Endothelial cell (in vitro differentiated cells): ENCODE measurements around the gene CDC25A. TPM values are rescaled to one million over a fixed set of nuclear protein-coding genes. Genes with fewer than 3 reads are reported as not detected.

Experiments
- DNase-seq: peaks from one replicate; pipeline ENCODE4 v3.0.0; 2021; ENCODE audit warnings: low spot score
- H3K27ac Mint-ChIP-seq: one replicate; pipeline ENCODE4 v1.8.0; 2021; ENCODE audit warnings: mixed read lengths, inconsistent platforms; ENCODE audit not compliant: unreplicated experiment
- H3K27me3 Mint-ChIP-seq: one replicate; pipeline ENCODE4 v1.8.0; 2021; ENCODE audit warnings: mild to moderate bottlenecking, moderate library complexity, mixed read lengths, inconsistent platforms; ENCODE audit not compliant: unreplicated experiment
- H3K36me3 Mint-ChIP-seq: one replicate; pipeline ENCODE4 v1.8.0; 2021; ENCODE audit warnings: mild to moderate bottlenecking, low read depth, mixed read lengths, inconsistent platforms; ENCODE audit not compliant: unreplicated experiment
- H3K4me1 Mint-ChIP-seq: one replicate; pipeline ENCODE4 v1.8.0; 2021; ENCODE audit warnings: mild to moderate bottlenecking, mixed read lengths, inconsistent platforms; ENCODE audit not compliant: unreplicated experiment
- H3K4me3 Mint-ChIP-seq: one replicate; pipeline ENCODE4 v1.8.0; 2021; ENCODE audit warnings: mild to moderate bottlenecking, mixed read lengths, inconsistent platforms; ENCODE audit not compliant: unreplicated experiment
- H3K9me3 Mint-ChIP-seq: one replicate; pipeline ENCODE4 v1.8.0; 2021; ENCODE audit warnings: mixed read lengths, inconsistent platforms; ENCODE audit not compliant: unreplicated experiment
- total RNA-seq: library from RNA; stranded (reverse); fragmentation: NEBNext Ultra II Directional; extraction: Animal tissue kit (Norgen Biotek cat#: 25700); gene quantifications from one replicate; pipeline ENCODE4 v1.2.1, GENCODE V29; 2021; ENCODE audit not compliant: unreplicated experiment
- TF ChIP-seq, protein P1 (sequence below): fragments of 200-600 bp; sonication (generic); IDR thresholded peaks from one replicate; pipeline ENCODE4 v1.5.0; 2021; ENCODE audit warnings: antibody characterized with exemption; ENCODE audit not compliant: unreplicated experiment

Gene CDC25A
- total RNA-seq, 1 donor from 2014 or later = 14.8 TPM

DNA sequence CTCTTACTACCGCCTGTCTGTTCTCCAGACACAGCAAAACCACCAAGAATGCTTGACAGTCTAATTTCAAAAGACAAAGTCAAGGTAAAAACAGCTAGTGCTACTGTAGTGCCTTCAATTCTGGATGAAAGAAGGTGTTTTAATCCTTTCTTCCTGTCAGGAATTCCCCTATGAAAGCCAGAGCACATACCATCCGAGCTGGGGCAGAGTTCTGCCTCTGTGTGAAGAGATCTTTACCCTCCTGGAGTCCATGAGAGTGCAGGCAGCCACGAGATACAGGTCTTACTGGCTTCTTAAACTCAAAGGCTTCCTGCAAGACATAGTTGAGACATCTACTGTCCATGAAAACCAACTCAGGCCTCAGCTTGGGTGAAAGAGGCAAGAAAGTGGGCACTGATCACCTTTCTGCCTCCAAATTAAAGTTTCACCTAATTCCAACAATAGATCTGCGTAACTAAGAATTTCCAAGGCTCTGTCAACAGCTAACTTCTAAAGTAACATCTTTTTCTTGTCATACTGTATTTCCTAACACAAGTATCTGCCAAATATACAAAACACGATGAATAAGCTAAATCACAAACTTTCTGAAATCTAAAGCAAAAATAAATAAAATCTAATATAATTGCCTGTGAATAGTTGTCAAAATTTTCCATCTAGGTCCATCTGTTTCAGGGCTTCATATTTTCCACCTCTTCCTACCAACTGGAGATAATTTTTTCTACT is 7.5 kb downstream of the CDC25A start:
- no peak overlapping the region for H3K27ac Mint-ChIP-seq
- no peak overlapping the region for H3K4me3 Mint-ChIP-seq
- peaks cover 4% of the 10 kb centered on the region for H3K27me3 Mint-ChIP-seq
- peaks cover 25% of the 10 kb centered on the region for H3K36me3 Mint-ChIP-seq
- H3K4me1 Mint-ChIP-seq = peaks cover 11% of the 10 kb centered on the region
- TF ChIP-seq, protein P1, sequence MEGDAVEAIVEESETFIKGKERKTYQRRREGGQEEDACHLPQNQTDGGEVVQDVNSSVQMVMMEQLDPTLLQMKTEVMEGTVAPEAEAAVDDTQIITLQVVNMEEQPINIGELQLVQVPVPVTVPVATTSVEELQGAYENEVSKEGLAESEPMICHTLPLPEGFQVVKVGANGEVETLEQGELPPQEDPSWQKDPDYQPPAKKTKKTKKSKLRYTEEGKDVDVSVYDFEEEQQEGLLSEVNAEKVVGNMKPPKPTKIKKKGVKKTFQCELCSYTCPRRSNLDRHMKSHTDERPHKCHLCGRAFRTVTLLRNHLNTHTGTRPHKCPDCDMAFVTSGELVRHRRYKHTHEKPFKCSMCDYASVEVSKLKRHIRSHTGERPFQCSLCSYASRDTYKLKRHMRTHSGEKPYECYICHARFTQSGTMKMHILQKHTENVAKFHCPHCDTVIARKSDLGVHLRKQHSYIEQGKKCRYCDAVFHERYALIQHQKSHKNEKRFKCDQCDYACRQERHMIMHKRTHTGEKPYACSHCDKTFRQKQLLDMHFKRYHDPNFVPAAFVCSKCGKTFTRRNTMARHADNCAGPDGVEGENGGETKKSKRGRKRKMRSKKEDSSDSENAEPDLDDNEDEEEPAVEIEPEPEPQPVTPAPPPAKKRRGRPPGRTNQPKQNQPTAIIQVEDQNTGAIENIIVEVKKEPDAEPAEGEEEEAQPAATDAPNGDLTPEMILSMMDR = no peak
- DNase-seq = no peak
- H3K9me3 Mint-ChIP-seq = no peaks in the 10 kb centered on the region

DNA sequence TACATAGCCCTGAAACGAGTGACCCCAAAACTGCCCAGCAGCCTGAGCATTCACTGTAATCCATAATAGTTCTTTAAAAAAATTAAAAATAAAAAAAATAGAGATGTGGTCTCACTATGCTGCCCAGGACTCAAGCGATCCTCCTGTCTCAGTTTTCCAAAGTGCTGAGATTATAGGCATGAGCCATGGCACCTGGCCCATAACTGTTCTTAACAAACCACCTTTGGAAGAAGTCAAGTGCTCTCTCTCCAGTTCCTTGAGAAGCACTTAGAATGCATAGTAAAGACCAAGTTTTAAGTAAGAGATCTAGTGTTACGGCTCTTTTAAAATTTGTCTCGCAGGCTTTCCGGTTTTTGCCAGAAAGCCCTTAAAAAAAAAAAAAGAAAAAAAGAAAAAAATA is 8.2 kb downstream of the CDC25A start:
- Mint-ChIP-seq H3K9me3 (no peaks in the 10 kb centered on the region), H3K4me1 (peaks cover 5% of the 10 kb centered on the region), H3K4me3 (no peak overlapping the region), H3K27ac (no peak overlapping the region), H3K36me3 (peaks cover 30% of the 10 kb centered on the region), H3K27me3 (peaks cover 3% of the 10 kb centered on the region)
- DNase-seq = no peak
- TF ChIP-seq, protein P1 = no peak

DNA sequence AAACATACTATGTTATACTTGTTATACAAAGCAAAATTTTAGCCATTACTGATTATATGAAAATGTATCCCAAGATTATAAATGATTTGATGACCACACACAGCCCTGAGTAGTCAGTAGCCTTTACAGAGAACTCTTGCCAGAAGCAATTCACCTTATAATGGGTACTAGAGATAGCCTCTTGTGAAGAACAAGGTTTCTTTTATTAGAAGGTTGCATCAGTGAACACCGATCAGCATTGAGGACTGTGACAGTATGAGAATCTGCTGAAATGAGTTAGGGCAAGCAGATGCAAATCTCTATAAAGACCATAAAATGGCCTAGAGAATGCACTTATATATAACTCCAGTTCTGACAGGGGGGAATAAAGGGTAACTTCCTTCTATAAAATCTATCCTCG is 10.1 kb downstream of the CDC25A start:
- DNase-seq = no peak
- H3K4me1 Mint-ChIP-seq = peaks cover 3% of the 10 kb centered on the region
- TF ChIP-seq, protein P1 = no peak
- H3K9me3 Mint-ChIP-seq = no peaks in the 10 kb centered on the region
- peak overlapping the region; percentile 14 for H3K4me3 Mint-ChIP-seq
- no peak overlapping the region for H3K27ac Mint-ChIP-seq
- peaks cover 3% of the 10 kb centered on the region for H3K27me3 Mint-ChIP-seq
- H3K36me3 Mint-ChIP-seq = peaks cover 40% of the 10 kb centered on the region

DNA sequence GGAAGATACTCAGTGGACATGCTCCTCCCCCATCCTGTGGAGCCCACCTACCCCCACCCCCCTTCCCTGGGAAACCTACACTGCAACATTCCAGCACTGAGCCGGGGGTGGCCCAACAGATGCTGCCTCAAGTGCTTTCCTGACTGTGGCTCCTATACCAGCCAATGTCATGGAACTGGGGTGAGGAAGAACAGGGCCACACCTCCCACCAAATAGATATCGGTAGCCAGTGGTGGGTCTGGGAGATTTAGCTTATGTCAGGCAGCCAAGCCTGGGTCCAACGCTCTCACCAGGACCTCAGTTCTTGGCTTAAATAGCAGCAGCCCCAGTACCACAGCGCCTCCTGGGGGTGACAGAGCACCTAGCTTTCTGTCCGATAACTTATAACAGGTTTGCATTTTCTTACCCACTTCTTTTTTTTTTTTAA is 30.3 kb downstream of the CDC25A start:
- no peak overlapping the region for H3K27ac Mint-ChIP-seq
- H3K36me3 Mint-ChIP-seq = peaks cover 27% of the 10 kb centered on the region
- H3K4me3 Mint-ChIP-seq = no peak overlapping the region
- peak; percentile 72 for DNase-seq
- no peaks in the 10 kb centered on the region for H3K4me1 Mint-ChIP-seq
- H3K9me3 Mint-ChIP-seq = no peaks in the 10 kb centered on the region
- TF ChIP-seq, protein P1 = peak; percentile 78
- H3K27me3 Mint-ChIP-seq = no peaks in the 10 kb centered on the region

DNA sequence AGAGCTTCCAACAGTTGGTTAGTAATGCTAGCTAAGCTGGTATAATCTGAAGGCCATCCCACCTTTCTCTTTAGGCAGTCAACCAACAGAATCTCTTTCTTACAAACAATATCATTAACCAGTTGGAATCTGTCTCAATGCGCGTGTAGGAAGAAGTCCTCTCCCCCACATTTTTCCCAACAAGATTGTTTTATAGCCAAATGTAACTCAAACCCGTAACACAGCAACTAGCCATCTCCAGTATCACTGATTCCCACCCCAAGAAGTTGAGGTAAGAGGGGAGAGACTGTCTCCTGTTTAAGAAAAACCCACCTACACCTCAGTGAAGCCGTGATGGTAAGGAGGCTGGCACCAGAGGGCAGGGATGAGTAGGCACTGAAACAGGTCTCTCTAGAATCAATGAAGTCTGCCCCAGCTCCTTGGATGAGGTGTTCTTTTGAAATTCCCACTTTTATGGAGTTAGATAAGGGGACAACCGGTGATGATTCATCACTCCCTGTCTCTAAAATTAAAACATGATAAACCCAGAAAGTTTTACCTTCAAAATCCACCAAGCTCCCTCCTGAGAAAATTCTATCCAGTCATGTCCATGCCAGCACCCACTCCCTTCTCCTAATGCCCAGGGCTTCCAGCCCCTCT is 30.9 kb downstream of the CDC25A start:
- Mint-ChIP-seq H3K27me3 (no peaks in the 10 kb centered on the region), H3K36me3 (peaks cover 27% of the 10 kb centered on the region), H3K9me3 (no peaks in the 10 kb centered on the region), H3K27ac (no peak overlapping the region), H3K4me1 (no peaks in the 10 kb centered on the region), H3K4me3 (no peak overlapping the region)
- DNase-seq = no peak
- TF ChIP-seq, protein P1 = no peak
